Lower leg skin (tissue), 4 donors: Measurements from ENCODE around the gene EEF1G. TPM values are rescaled to one million over a fixed set of nuclear protein-coding genes. Genes with fewer than 3 reads are reported as not detected.

Experiments
- DNase-seq, 2 donors: peaks; one replicate each; pipeline ENCODE4 v3.0.0-alpha.2; 2019; ENCODE audit warnings: low spot score in 2 of 2
- H3K4me3 ChIP-seq: fragments of 200-600 bp; sonication (generic); 2 replicates; pipeline ENCODE4 v1.5.1; 2017; ENCODE audit warnings: mild to moderate bottlenecking, low read depth; ENCODE audit not compliant: poor library complexity, severe bottlenecking
- CTCF ChIP-seq, 3 donors: fragments of 450-650 bp; IDR thresholded peaks; one replicate each; pipeline ENCODE4 v1.5.1; 2016; ENCODE audit warnings: antibody characterized with exemption in 3 of 3, mild to moderate bottlenecking in 3 of 3, moderate library complexity in 2 of 3
- POLR2A ChIP-seq, 2 donors: fragments of 450-650 bp; IDR thresholded peaks; one replicate each; pipeline ENCODE4 v1.6.1; 2016 to 2017; ENCODE audit warnings: antibody characterized with exemption in 2 of 2, mild to moderate bottlenecking in 1 of 2, moderate library complexity in 1 of 2
- WGBS, 2 donors: methylation state at CpG; one replicate each; pipeline ENCODE4 v1.1.5; 2018; 5-methylcytosine and 5-hydroxymethylcytosine counted together
- intact Hi-C: fragments of 100-400 bp; cut with DNase I; formaldehyde crosslinking; loops from one replicate; pipeline ENCODE4 v1.15.0; 2023; ENCODE audit warnings: low total_unique reads
- total RNA-seq, 4 donors: library from RNA; depleted of rRNA; stranded (reverse); fragments of >200 nt; gene quantifications; one replicate each; pipeline ENCODE4 v1.1.0, GENCODE V29; 2016

EEF1G gene
- total RNA-seq, 4 donors from 2014 or later = 2,343 to 3,224 (median 2,571) TPM

DNA sequence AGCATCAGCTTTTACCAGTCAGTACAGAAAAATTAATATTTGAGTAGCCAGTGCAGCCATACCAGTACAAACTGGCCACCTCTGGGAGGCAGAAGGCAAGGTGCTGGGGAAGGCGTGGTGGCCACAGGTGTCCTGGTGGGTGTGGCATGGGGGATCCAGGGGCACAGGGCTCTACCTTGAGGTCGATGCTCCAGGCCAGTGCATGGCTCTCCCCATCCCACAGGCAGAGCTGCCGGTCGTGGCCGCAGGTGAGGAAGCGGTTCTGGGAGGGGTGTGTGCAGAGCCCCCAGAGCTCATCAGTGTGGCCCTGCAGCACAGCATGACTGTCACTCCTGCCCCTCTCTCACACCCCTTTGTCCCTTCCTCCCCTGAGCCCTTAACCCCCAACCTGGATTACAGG lies 31.8 kb upstream of the EEF1G start:
- TF ChIP-seq CTCF (IDR thresholded peaks at IDR 0.05) = no peak
- TF ChIP-seq POLR2A (IDR thresholded peaks at IDR 0.05) = no peak
- WGBS, 2 donors = 89 to 100% methylated on average over 4 to 6 of the region's 6 CpGs
- no peak for DNase-seq
- H3K4me3 ChIP-seq = no peak overlapping the region
- intact Hi-C loops = no loop called here

- intact Hi-C loops = no loop called here
- 81 to 84% methylated on average over 13 of the region's 13 CpGs for WGBS, 2 donors
Measured at GRCh38 chr11:62604460-62605120, 30.9 kb upstream of the EEF1G start.

DNA sequence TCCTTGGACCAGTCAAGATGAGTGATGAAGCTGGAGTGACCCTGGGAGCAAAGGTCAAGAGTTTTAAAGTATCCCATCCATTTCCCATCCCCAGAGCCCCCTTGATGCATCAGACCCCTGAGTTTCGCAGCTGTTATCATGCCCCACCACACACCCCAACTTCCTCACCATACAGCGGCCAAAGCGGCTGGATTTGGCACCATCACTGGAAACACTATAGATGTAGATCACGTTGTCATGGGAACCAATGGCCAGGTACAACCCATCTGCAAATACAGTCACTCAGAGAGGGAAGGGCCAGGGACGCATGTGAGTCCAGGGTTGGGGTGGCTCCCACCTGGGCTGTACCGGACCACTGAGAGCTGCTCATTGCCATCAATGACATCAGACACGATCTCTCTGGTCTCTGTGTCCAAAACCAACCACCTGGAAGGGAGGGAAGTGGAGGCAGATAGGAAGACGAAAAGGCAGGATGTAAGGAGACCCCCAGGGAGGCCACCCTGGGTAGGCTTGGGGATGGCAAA lies 30.1 kb upstream of the EEF1G start:
- DNase-seq = no peak
- intact Hi-C loops = no loop called here
- WGBS, 2 donors = 87 to 91% methylated on average over 8 of the region's 8 CpGs
- TF ChIP-seq POLR2A (IDR thresholded peaks at IDR 0.05) (no peak), CTCF (IDR thresholded peaks at IDR 0.05) (no peak)
- no peak overlapping the region for H3K4me3 ChIP-seq

More at GRCh38 chr11:62604460-62605120, 30.9 kb upstream of the EEF1G start:
- TF ChIP-seq CTCF (IDR thresholded peaks at IDR 0.05) (no peak), POLR2A (IDR thresholded peaks at IDR 0.05) (no peak)
- H3K4me3 ChIP-seq = no peak overlapping the region
- no peak for DNase-seq

DNA sequence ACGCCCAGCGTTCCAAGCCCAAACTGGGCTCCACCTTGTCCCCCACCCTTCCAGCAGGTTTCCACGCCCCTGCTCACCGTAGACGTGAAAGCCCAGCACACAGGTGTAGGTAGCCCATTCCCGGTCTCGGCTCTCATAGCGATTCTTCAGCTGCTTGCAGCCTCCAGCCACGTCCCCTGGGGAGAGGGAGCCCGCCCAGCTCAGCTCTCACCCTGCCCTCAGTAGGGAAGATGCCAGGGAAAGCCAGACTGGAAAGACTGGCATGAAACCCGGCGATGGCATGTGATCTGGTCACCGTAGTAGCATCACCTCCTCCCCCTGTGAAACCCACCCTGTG lies 29.3 kb upstream of the EEF1G start:
- no peak for TF ChIP-seq POLR2A (IDR thresholded peaks at IDR 0.05)
- TF ChIP-seq CTCF (IDR thresholded peaks at IDR 0.05) = no peak
- no peak for DNase-seq
- peak overlapping the region; percentile 35 for H3K4me3 ChIP-seq
- intact Hi-C loops = no loop called here
- WGBS, 2 donors = 9 to 37% methylated on average over 13 of the region's 13 CpGs

DNA sequence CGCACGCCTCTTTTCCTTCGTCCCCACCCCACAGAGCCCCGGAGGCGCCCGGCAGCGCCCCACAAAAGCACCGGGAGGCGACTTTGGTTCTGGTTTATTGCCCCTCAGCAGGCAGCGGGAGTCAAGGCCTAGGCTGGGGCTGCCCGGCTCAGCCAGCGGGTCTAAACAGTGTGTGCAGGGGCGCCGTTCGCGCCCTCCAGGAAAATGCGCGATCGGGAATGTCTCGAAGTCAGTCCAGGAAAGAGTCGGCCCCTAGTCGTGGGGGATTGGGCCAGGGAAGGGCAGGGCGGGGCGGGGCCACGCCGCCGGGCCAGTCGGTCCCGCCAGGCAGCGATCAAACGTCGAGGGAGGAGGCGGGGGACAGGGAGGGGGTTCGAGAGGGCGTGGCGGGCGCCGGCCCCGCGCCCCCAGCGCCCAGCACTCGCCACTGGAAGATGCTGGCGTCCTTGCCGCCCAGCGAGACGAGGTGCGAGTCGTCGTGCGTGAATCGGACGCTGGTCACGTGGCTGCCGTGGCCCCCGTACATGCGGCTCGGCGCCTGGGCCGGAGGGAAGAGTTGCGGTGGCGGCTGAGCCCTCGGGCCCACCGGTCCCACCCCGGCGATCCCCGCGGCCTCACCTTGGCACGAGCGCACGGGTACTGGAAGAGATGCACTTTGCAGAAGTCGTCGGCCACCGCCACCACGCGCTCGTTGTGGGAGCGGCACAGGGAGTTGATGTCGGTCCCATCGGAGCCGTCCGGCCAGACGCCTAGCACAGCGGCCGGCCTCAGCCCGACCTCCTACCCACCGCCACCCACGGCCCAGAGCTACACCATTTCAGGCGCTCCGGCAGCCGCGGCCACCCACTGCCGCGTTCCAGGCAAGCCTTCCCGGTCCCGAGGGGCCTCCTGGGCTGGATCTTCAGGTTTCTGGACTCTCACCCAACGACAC lies 28.7 kb upstream of the EEF1G start:
- peak overlapping the region; percentile 35 for H3K4me3 ChIP-seq
- intact Hi-C loops = no loop called here
- TF ChIP-seq CTCF (IDR thresholded peaks at IDR 0.05) (no peak), POLR2A (IDR thresholded peaks at IDR 0.05) (no peak)
- WGBS, 2 donors = 3% methylated on average over 25 to 55 of the region's 96 CpGs
- peak; percentile 74 to 94 for DNase-seq
